DOHH2 (cell line): ENCODE data around the gene SPAG16.

Experiments used
- CTCF ChIP-seq: fragments of 200-600 bp; sonication (generic); IDR thresholded peaks from one replicate; pipeline ENCODE4 v1.5.1; 2014; ENCODE audit warnings: antibody characterized with exemption, mild to moderate bottlenecking, low read depth, low read length; ENCODE audit not compliant: poor library complexity, severe bottlenecking
- EZH2phosphoT487 ChIP-seq: fragments of 200-600 bp; sonication (generic); IDR thresholded peaks from 2 replicates; pipeline ENCODE4 v1.6.1; 2017; ENCODE audit warnings: borderline replicate concordance, mild to moderate bottlenecking, antibody characterized with exemption, low read length, moderate library complexity, mixed read lengths

DNA sequence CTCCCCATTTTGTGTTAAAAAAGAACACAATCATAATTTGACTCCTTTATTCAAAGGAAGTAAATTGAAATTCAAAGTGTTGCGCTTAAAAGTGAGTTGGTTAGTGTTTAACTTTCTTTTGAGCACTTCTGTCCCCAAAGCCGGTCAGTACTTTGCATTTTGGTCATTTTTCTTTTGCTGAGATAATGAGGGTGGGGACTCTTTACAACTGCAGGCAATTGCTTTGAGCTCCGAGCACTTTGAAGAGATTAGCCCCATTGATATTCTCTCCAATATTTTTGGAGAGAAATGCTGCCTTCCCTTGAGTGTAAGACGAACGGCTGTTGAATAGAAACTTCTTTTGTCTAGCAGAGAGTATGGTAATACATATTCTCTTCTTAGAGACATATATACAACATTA is 885.0 kb downstream of the SPAG16 start:
- TF ChIP-seq CTCF = no peak
- TF ChIP-seq EZH2phosphoT487 = no peak
